K562 (cell line): ENCODE data around the gene PCBP3. TPM values are rescaled to one million over a fixed set of nuclear protein-coding genes. Genes with fewer than 3 reads are reported as not detected.

Experiments used
- ATAC-seq: fragments of 200-7000 bp; cut with Tn5 transposase; 3 replicates; pipeline ENCODE4 v1.9.1; 2020; ENCODE audit warnings: moderate library complexity
- BruUV-seq: library from RNA; stranded (reverse); fragments of 400-500 nt; replicated peaks from 2 replicates; lab custom pipeline; 2021; lab: Mats Ljungman, UMichigan
- CTCF ChIA-PET: fragments of 300-600 bp; formaldehyde crosslinking; extraction: SDS; loops from one replicate; lab custom pipeline; 2021; ENCODE audit warnings: low intra/inter-chr PET ratio; lab: Yijun Ruan, JAX
- POLR2A ChIA-PET: fragments of 300-600, 350-650 bp; sonication (Branson Sonifier 250); formaldehyde crosslinking; extraction: SDS; loops from one replicate; lab custom pipeline; 2021; ENCODE audit warnings: antibody characterized with exemption, inconsistent platforms; lab: Yijun Ruan, JAX
- DNase-seq, 4 experiments: peaks; one replicate each; pipeline versions ENCODE4 v3.0.0 to v3.0.0-alpha.2; 2011 to 2018; ENCODE audit warnings: low spot score in 3 of 4, mixed read lengths in 3 of 4; ENCODE audit errors: extremely low read depth in 1 of 4
- FAIRE-seq: peaks from 2 replicates; lab custom pipeline; 2011; peaks lifted over from hg19 to GRCh38; lab: Jason Lieb, UNC
- H2AFZ ChIP-seq: 2 replicates; pipeline ENCODE4 v1.6.0; 2011; ENCODE audit warnings: low read depth, low read length, control low read depth, inconsistent platforms
- H3K27ac ChIP-seq: fragments of 200-600 bp; 3 replicates; pipeline ENCODE4 v1.8.0; 2011; ENCODE audit warnings: low read depth, mild to moderate bottlenecking, control low read depth, inconsistent platforms, low read length, moderate library complexity, mixed read lengths; ENCODE audit errors: extremely low read depth
- H3K27me3 ChIP-seq, 2 experiments: fragments of 300-600 bp in 1 of 2; 2 replicates in 1 of 2; 3 replicates in 1 of 2; pipeline versions ENCODE4 v1.6.0 to v1.8.0; 2011; ENCODE audit warnings: inconsistent platforms in 2 of 2, low read length in 2 of 2, mild to moderate bottlenecking in 1 of 2, mixed read lengths in 1 of 2, moderate library complexity in 1 of 2; ENCODE audit not compliant: control insufficient read depth in 2 of 2, insufficient read depth in 2 of 2
- H3K36me3 ChIP-seq: fragments of 300-600 bp; 3 replicates; pipeline ENCODE4 v1.8.0; 2011; ENCODE audit warnings: mild to moderate bottlenecking, low read length, inconsistent platforms; ENCODE audit not compliant: control insufficient read depth, insufficient read depth
- H3K4me1 ChIP-seq, 2 experiments: fragments of 200-600 bp in 1 of 2; replicated peaks in 1 of 2; 2 replicates in 1 of 2; 3 replicates in 1 of 2; pipeline versions ENCODE4 v1.5.1 to v1.8.0; 2011; ENCODE audit warnings: inconsistent platforms in 2 of 2, low read length in 2 of 2, mild to moderate bottlenecking in 1 of 2, mixed read lengths in 1 of 2, moderate library complexity in 1 of 2; ENCODE audit not compliant: control insufficient read depth in 2 of 2, insufficient read depth in 2 of 2
- H3K4me2 ChIP-seq: 2 replicates; pipeline ENCODE4 v1.6.1; 2011; ENCODE audit warnings: low read length, control low read depth, inconsistent platforms, mixed read lengths; ENCODE audit not compliant: insufficient read depth
- H3K4me3 ChIP-seq: fragments of 200-600 bp; sonication (generic), shearing (Covaris generic); 2 replicates; pipeline ENCODE4 v1.5.1; 2016; ENCODE audit warnings: control low read depth, inconsistent platforms
- H3K79me2 ChIP-seq: fragments of 200-600 bp; 3 replicates; pipeline ENCODE4 v1.8.0; 2011; ENCODE audit warnings: low read length, inconsistent platforms; ENCODE audit not compliant: control insufficient read depth, insufficient read depth
- H3K9ac ChIP-seq, 2 experiments: 2 replicates each; pipeline versions ENCODE4 v1.6.0 to v1.6.1; 2011; ENCODE audit warnings: low read depth in 2 of 2, low read length in 2 of 2, control low read depth in 1 of 2, inconsistent platforms in 1 of 2, mild to moderate bottlenecking in 1 of 2, mixed read lengths in 1 of 2; ENCODE audit not compliant: insufficient read depth in 1 of 2
- H3K9me1 ChIP-seq: one replicate; pipeline ENCODE4 v1.6.0; 2011; ENCODE audit warnings: inconsistent platforms, mild to moderate bottlenecking, low read length, moderate library complexity; ENCODE audit not compliant: control insufficient read depth, insufficient read depth
- H3K9me3 ChIP-seq: replicated peaks from 2 replicates; pipeline ENCODE4 v1.5.1; 2011; ENCODE audit warnings: low read depth, low read length, inconsistent platforms; ENCODE audit not compliant: control insufficient read depth, insufficient read depth
- H4K20me1 ChIP-seq: replicated peaks from 2 replicates; pipeline ENCODE4 v1.6.1; 2011; ENCODE audit warnings: low read length, inconsistent platforms, mixed read lengths; ENCODE audit not compliant: control insufficient read depth, insufficient read depth
- BCOR ChIP-seq: fragments of 450-650 bp; IDR thresholded peaks from 2 replicates; pipeline ENCODE4 v1.6.1; 2016
- EP400 ChIP-seq: fragments of 450-650 bp; IDR thresholded peaks from 2 replicates; pipeline ENCODE4 v1.6.1; 2017; ENCODE audit warnings: antibody characterized with exemption, mild to moderate bottlenecking, moderate library complexity
- ETS1 ChIP-seq: conservative IDR thresholded peaks from 2 replicates; pipeline ENCODE4 v1.6.1; 2011; ENCODE audit warnings: low read depth, mild to moderate bottlenecking, low read length; ENCODE audit not compliant: control insufficient read depth
- GABPB1 ChIP-seq: sonication (generic); formaldehyde crosslinking; IDR thresholded peaks from 2 replicates; pipeline ENCODE4 v1.8.0; 2022; ENCODE audit warnings: mild to moderate bottlenecking, missing genetic modification reagents
- IFI16 ChIP-seq: fragments of 250-450 bp; sonication (Bioruptor Pico); IDR thresholded peaks from 2 replicates; pipeline ENCODE4 v2.1.2; 2022; ENCODE audit warnings: mild to moderate bottlenecking, inconsistent platforms
- KLF1 ChIP-seq: fragments of 450-650 bp; IDR thresholded peaks from 2 replicates; pipeline ENCODE4 v1.6.1; 2016; ENCODE audit warnings: missing genetic modification characterization, missing compliant biosample characterization
- SIX5 ChIP-seq, 2 experiments: IDR thresholded peaks; 2 replicates each; pipeline ENCODE4 v1.6.1; 2011; ENCODE audit warnings: low read length in 2 of 2, borderline replicate concordance in 1 of 2, low read depth in 1 of 2, mild to moderate bottlenecking in 1 of 2, moderate library complexity in 1 of 2; ENCODE audit not compliant: insufficient read depth in 1 of 2
- SP1 ChIP-seq: sonication (generic); formaldehyde crosslinking; IDR thresholded peaks from 2 replicates; pipeline ENCODE4 v1.8.1; 2022; ENCODE audit warnings: mild to moderate bottlenecking, missing genetic modification reagents
- TAF15 ChIP-seq: fragments of 200-400 bp; formaldehyde crosslinking; IDR thresholded peaks from 2 replicates; pipeline ENCODE4 v1.6.1; 2017; ENCODE audit warnings: mild to moderate bottlenecking, low read depth, low read length, moderate library complexity
- ZKSCAN3 ChIP-seq: fragments of 250-450 bp; sonication (Bioruptor Pico); IDR thresholded peaks from 2 replicates; pipeline ENCODE4 v1.4.0; 2020
- ZNF134 ChIP-seq: fragments of 250-450 bp; sonication (Bioruptor Pico); conservative IDR thresholded peaks from 2 replicates; pipeline ENCODE4 v1.4.0; 2020
- ZNF280B ChIP-seq: fragments of 250-450 bp; sonication (Bioruptor Pico); IDR thresholded peaks from 2 replicates; pipeline ENCODE4 v1.5.1; 2021; ENCODE audit warnings: mild to moderate bottlenecking
- WGBS: fragments of 100-300 bp; shearing (Covaris generic); methylation state at CpG from one replicate; pipeline ENCODE4 v1.1.6; 2016; ENCODE audit warnings: low coverage, mixed read lengths; ENCODE audit not compliant: insufficient coverage; ENCODE audit errors: missing lambda C conversion rate; 5-methylcytosine and 5-hydroxymethylcytosine counted together
- in situ Hi-C: fragments of 300-500 bp; cut with MboI; formaldehyde crosslinking; loops from 4 replicates; pipeline ENCODE4 v1.15.0; 2018; ENCODE audit warnings: inconsistent platforms, mixed read lengths
- intact Hi-C: fragments of 100-400 bp; cut with micrococcal nuclease; formaldehyde crosslinking; loops from 2 replicates; pipeline ENCODE4 v1.14.2; 2022
- polyA plus RNA-seq, 8 experiments: library from polyadenylated mRNA; depleted of rRNA in 4 of 8; stranded (reverse) in 5 of 8; unstranded in 3 of 8; fragments of >200 nt; fragmentation: Nextera tagmentation in 2 of 8; fragmentation: Illumina TruSeq in 1 of 8; extraction: Ambion mirVana in 2 of 8; extraction: Trizol in 1 of 8; gene quantifications; 2 replicates each; pipeline versions ENCODE4 v1.2.1 to v1.2.3, GENCODE V29; 2011 to 2014; ENCODE audit warnings: inconsistent platforms in 1 of 8, missing spikeins in 1 of 8
- total RNA-seq, 7 experiments: library from RNA; depleted of rRNA in 6 of 7; stranded (reverse); fragments of >200 nt in 6 of 7; fragmentation: Illumina TruSeq in 2 of 7; extraction: Trizol in 2 of 7; gene quantifications; 2 replicates each; pipeline versions ENCODE4 v1.2.1 to v1.2.3, GENCODE V29; 2011 to 2021; ENCODE audit warnings: low replicate concordance in 1 of 7

The PCBP3 gene
- total and polyA plus RNA-seq, 9 of the 15 experiments (the other 6 are each of a cell fraction or from before 2014, with no cell fraction given), result 0.18 TPM; not detected in 8

DNA sequence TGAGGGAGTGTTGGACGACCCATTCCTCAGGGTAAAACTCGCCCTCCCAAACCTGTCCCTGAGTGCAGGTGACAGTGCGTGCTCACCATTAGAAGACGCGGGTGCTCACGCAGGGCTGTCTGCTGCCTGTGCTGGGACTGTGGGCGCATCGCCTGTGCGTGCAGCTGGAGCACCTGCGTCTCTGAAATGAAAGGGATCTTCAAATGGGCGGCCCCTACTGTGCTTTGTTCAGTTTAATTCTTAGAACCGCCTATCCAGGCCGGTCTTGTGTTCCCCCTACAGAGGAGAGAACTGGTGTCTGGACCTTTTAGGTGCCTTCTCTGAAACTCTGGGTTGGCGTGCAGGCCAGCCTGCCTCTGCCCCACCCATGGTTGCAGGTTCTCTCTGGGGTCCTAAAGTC lies 125.8 kb downstream of the PCBP3 start:
- DNase-seq (no peak), FAIRE-seq (no peak), ATAC-seq (no peak)
- Histone ChIP-seq H3K36me3 (no peaks in the 10 kb centered on the region), H3K27me3 (peaks cover 13 to 56% of the 10 kb centered on the region in 2 experiments), H3K9me3 (no peaks in the 10 kb centered on the region), H3K9me1 (no peaks in the 10 kb centered on the region), H3K4me3 (no peak overlapping the region), H3K4me2 (no peak overlapping the region), H2AFZ (no peak overlapping the region), H3K4me1 (no peaks in the 10 kb centered on the region), H3K79me2 (no peaks in the 10 kb centered on the region), H3K9ac (no peak overlapping the region), H3K27ac (no peak overlapping the region), H4K20me1 (no peaks in the 10 kb centered on the region)
- in situ Hi-C loops, result no loop called here
- POLR2A ChIA-PET, result no interaction called here
- intact Hi-C loops, result no loop called here
- no peak for TF ChIP-seq GABPB1 (CRISPR knock-in tag)
- TF ChIP-seq TAF15, result no peak
- TF ChIP-seq BCOR, result no peak
- no peak for TF ChIP-seq ETS1
- TF ChIP-seq KLF1, result no peak
- TF ChIP-seq ZNF134 (CRISPR knock-in tag), result no peak
- TF ChIP-seq ZKSCAN3, result no peak
- TF ChIP-seq ZNF280B, result no peak
- no peak for TF ChIP-seq SP1
- TF ChIP-seq SIX5 (IDR thresholded peaks at IDR 0.05; ENCODE audit: borderline replicate concordance in 1 of 2, insufficient read depth in 1 of 2, low read depth in 1 of 2, low read length in 2 of 2), result no peak
- no peak for TF ChIP-seq IFI16
- TF ChIP-seq EP400, result no peak
- CTCF ChIA-PET, result no interaction called here
- 4% methylated on average over 14 of the region's 14 CpGs for WGBS
- BruUV-seq, result no TSS peak
